Muscle layer of duodenum (tissue), 2 donors: Measurements from ENCODE around the gene LYSMD1.
"Not testable (repeated sequence)": the region's sequence is repeated elsewhere in the genome, so short reads cannot be mapped to it uniquely, and the experiment has no call there.

Experiments used
- H3K27ac ChIP-seq: one replicate; pipeline ENCODE4 v1.7.0; 2013; ENCODE audit warnings: mild to moderate bottlenecking, low read length
- H3K27me3 ChIP-seq: one replicate; pipeline ENCODE4 v1.7.0; 2013; ENCODE audit warnings: low read depth, mild to moderate bottlenecking, control low read depth, low read length
- H3K36me3 ChIP-seq, 2 donors: one replicate each; pipeline ENCODE4 v1.7.0; 2013; ENCODE audit warnings: low read length in 2 of 2, control low read depth in 1 of 2, mild to moderate bottlenecking in 1 of 2; ENCODE audit not compliant: insufficient read depth in 2 of 2, control insufficient read depth in 1 of 2
- H3K4me1 ChIP-seq, 2 donors: one replicate each; pipeline ENCODE4 v1.7.0; 2013; ENCODE audit warnings: low read length in 2 of 2, mild to moderate bottlenecking in 2 of 2, control low read depth in 1 of 2, moderate library complexity in 1 of 2; ENCODE audit not compliant: insufficient read depth in 2 of 2, control insufficient read depth in 1 of 2
- H3K4me3 ChIP-seq, 2 donors: one replicate each; pipeline ENCODE4 v1.7.0; 2013; ENCODE audit warnings: low read length in 2 of 2, low read depth in 1 of 2, mild to moderate bottlenecking in 1 of 2
- H3K9me3 ChIP-seq, 2 donors: one replicate each; pipeline ENCODE4 v1.7.0; 2013; ENCODE audit warnings: low read length in 2 of 2, control low read depth in 1 of 2, mild to moderate bottlenecking in 1 of 2; ENCODE audit not compliant: control insufficient read depth in 1 of 2
- donor health status: healthy.

LYSMD1 gene

GRCh38 chr1:151194894-151195594, 29.3 kb upstream of the LYSMD1 start:
- H3K4me3 ChIP-seq, H3K4me1 ChIP-seq, H3K27ac ChIP-seq: not testable (repeated sequence)

GRCh38 chr1:151193856-151194255, 28.2 kb upstream of the LYSMD1 start:
- no peaks in the 10 kb centered on the region for H3K9me3 ChIP-seq
- H3K4me3 ChIP-seq = no peak overlapping the region
- no peak overlapping the region for H3K27ac ChIP-seq
- H3K27me3 ChIP-seq = no peaks in the 10 kb centered on the region
- peaks cover 3 to 10% of the 10 kb centered on the region in 2 donors for H3K4me1 ChIP-seq
- H3K36me3 ChIP-seq = peaks cover 0 to 4% of the 10 kb centered on the region in 2 donors

More at GRCh38 chr1:151194894-151195594, 29.3 kb upstream of the LYSMD1 start:
- H3K27me3 ChIP-seq, H3K9me3 ChIP-seq: not testable (repeated sequence)
- peaks cover 0 to 12% of the 10 kb centered on the region in 2 donors for H3K36me3 ChIP-seq

GRCh38 chr1:151193304-151193703, 27.6 kb upstream of the LYSMD1 start:
- peaks cover 9 to 10% of the 10 kb centered on the region in 2 donors for H3K4me1 ChIP-seq
- H3K27ac ChIP-seq = no peak overlapping the region

GRCh38 chr1:151192047-151192446, 26.3 kb upstream of the LYSMD1 start:
- no peaks in the 10 kb centered on the region for H3K9me3 ChIP-seq
- H3K4me3 ChIP-seq = no peak overlapping the region
- H3K4me1 ChIP-seq = peaks cover 4 to 15% of the 10 kb centered on the region in 2 donors

More at GRCh38 chr1:151193304-151193703, 27.6 kb upstream of the LYSMD1 start:
- no peaks in the 10 kb centered on the region for H3K9me3 ChIP-seq
- no peaks in the 10 kb centered on the region for H3K27me3 ChIP-seq
- no peaks in the 10 kb centered on the region for H3K36me3 ChIP-seq
- H3K4me3 ChIP-seq = no peak overlapping the region

GRCh38 chr1:151189637-151190445, 24.1 kb upstream of the LYSMD1 start, which contains the start of gene VPS72:
Gene VPS72, minus strand, starts transcription at chr1:151190197. Its CDS starts 76 bp downstream, at chr1:151190121.
- H3K4me1 ChIP-seq = peaks cover 4 to 15% of the 10 kb centered on the region in 2 donors
- peak within 1 kb of the TSS; percentile 79 to 84 for H3K4me3 ChIP-seq
- H3K9me3 ChIP-seq = no peaks in the 10 kb centered on the region
- peaks cover 6 to 9% of the 10 kb centered on the region in 2 donors for H3K36me3 ChIP-seq
- H3K27me3 ChIP-seq = no peaks in the 10 kb centered on the region
- peak within 1 kb of the TSS; percentile 89 for H3K27ac ChIP-seq

More at GRCh38 chr1:151192047-151192446, 26.3 kb upstream of the LYSMD1 start:
- H3K27ac ChIP-seq = no peak overlapping the region
- H3K27me3 ChIP-seq = no peaks in the 10 kb centered on the region
- no peaks in the 10 kb centered on the region for H3K36me3 ChIP-seq

GRCh38 chr1:151188667-151189066, 23.0 kb upstream of the LYSMD1 start:
- not testable (repeated sequence) for H3K27ac ChIP-seq, H3K9me3 ChIP-seq, H3K27me3 ChIP-seq
- Histone ChIP-seq H3K4me3 (peak overlapping the region; percentile 79 to 84), H3K4me1 (peaks cover 4 to 15% of the 10 kb centered on the region in 2 donors), H3K36me3 (peaks cover 14 to 16% of the 10 kb centered on the region in 2 donors)

GRCh38 chr1:151187205-151187604, 21.5 kb upstream of the LYSMD1 start:
- Histone ChIP-seq H3K36me3 (peaks cover 25 to 30% of the 10 kb centered on the region in 2 donors), H3K27me3 (no peaks in the 10 kb centered on the region), H3K4me1 (peaks cover 4 to 15% of the 10 kb centered on the region in 2 donors), H3K4me3 (no peak overlapping the region), H3K9me3 (no peaks in the 10 kb centered on the region), H3K27ac (no peak overlapping the region)

GRCh38 chr1:151184211-151184610, 18.5 kb upstream of the LYSMD1 start:
- H3K27ac ChIP-seq = no peak overlapping the region
- no peaks in the 10 kb centered on the region for H3K9me3 ChIP-seq
- H3K4me3 ChIP-seq = no peak overlapping the region
- peaks cover 36 to 52% of the 10 kb centered on the region in 2 donors for H3K36me3 ChIP-seq
- no peaks in the 10 kb centered on the region for H3K27me3 ChIP-seq
- H3K4me1 ChIP-seq = peaks cover 3 to 15% of the 10 kb centered on the region in 2 donors

GRCh38 chr1:151176514-151177045, 10.9 kb upstream of the LYSMD1 start:
- no peak overlapping the region for H3K4me3 ChIP-seq
- no peak overlapping the region for H3K27ac ChIP-seq
- H3K4me1 ChIP-seq = peaks cover 0 to 4% of the 10 kb centered on the region in 2 donors
- no peaks in the 10 kb centered on the region for H3K9me3 ChIP-seq
- H3K27me3 ChIP-seq = no peaks in the 10 kb centered on the region
- peaks cover 48 to 58% of the 10 kb centered on the region in 2 donors for H3K36me3 ChIP-seq

GRCh38 chr1:151175863-151176262, 10.2 kb upstream of the LYSMD1 start, which contains the start of gene TMOD4:
Gene TMOD4, minus strand, starts transcription at chr1:151175981. Its CDS starts 1,106 bp downstream, at chr1:151174875.
- H3K36me3 ChIP-seq = peaks cover 42 to 53% of the 10 kb centered on the region in 2 donors
- no peak within 1 kb of the TSS for H3K4me3 ChIP-seq
- no peaks in the 10 kb centered on the region for H3K27me3 ChIP-seq
- H3K9me3 ChIP-seq = no peaks in the 10 kb centered on the region
- peak within 1 kb of the TSS; percentile 12 for H3K27ac ChIP-seq
- H3K4me1 ChIP-seq = peaks cover 0 to 4% of the 10 kb centered on the region in 2 donors
